Gastroesophageal sphincter (tissue), 4 donors: ENCODE data around the gene ZNF236. TPM values are rescaled to one million over a fixed set of nuclear protein-coding genes. Genes with fewer than 3 reads are reported as not detected.
"Not testable (repeated sequence)": the region's sequence is repeated elsewhere in the genome, so short reads cannot be mapped to it uniquely, and the experiment has no call there.

Experiments used
- ATAC-seq: fragments of 150-250 bp; one replicate; pipeline ENCODE4 v1.9.1; 2016; ENCODE audit warnings: mild to moderate bottlenecking, moderate library complexity
- H3K27ac ChIP-seq, 4 donors: fragments of 200-600 bp; sonication (generic) in 3 of 4; 1 replicate in 3 of 4; 2 replicates in 1 of 4; pipeline ENCODE4 v1.5.1; 2016 to 2019
- H3K27me3 ChIP-seq: fragments of 200-600 bp; sonication (generic); one replicate; pipeline ENCODE4 v1.5.1; 2019
- H3K36me3 ChIP-seq, 2 donors: fragments of 200-600 bp; sonication (generic); one replicate each; pipeline ENCODE4 v1.5.1; 2019; ENCODE audit warnings: control low read depth in 1 of 2
- H3K4me1 ChIP-seq, 3 donors: fragments of 200-600 bp; sonication (generic); 1 replicate in 2 of 3; 2 replicates in 1 of 3; pipeline ENCODE4 v1.5.1; 2016 to 2019; ENCODE audit warnings: control low read depth in 2 of 3
- H3K4me3 ChIP-seq, 2 donors: fragments of 200-600 bp; sonication (generic); one replicate each; pipeline ENCODE4 v1.5.1; 2019; ENCODE audit warnings: mild to moderate bottlenecking in 1 of 2, moderate library complexity in 1 of 2
- H3K9me3 ChIP-seq, 3 donors: fragments of 200-600 bp; sonication (generic); one replicate each; pipeline ENCODE4 v1.5.1; 2017 to 2019; ENCODE audit warnings: control low read depth in 2 of 3
- EP300 ChIP-seq: sonication (generic); formaldehyde crosslinking; IDR thresholded peaks from one replicate; pipeline ENCODE4 v1.6.1; 2017; ENCODE audit warnings: antibody characterized with exemption, mild to moderate bottlenecking
- POLR2A ChIP-seq, 2 donors: fragments of 450-650 bp; IDR thresholded peaks; one replicate each; pipeline ENCODE4 v1.6.1; 2017; ENCODE audit warnings: antibody characterized with exemption in 2 of 2, mild to moderate bottlenecking in 2 of 2, moderate library complexity in 1 of 2
- POLR2AphosphoS5 ChIP-seq: sonication (generic); formaldehyde crosslinking; IDR thresholded peaks from one replicate; pipeline ENCODE4 v1.6.1; 2017; ENCODE audit warnings: antibody characterized with exemption
- WGBS, 2 donors: methylation state at CpG; one replicate each; pipeline ENCODE4 v1.1.5; 2018; ENCODE audit warnings: low coverage in 1 of 2; 5-methylcytosine and 5-hydroxymethylcytosine counted together
- total RNA-seq, 4 donors: library from RNA; depleted of rRNA; stranded (reverse); fragments of >200 nt; gene quantifications; one replicate each; pipeline ENCODE4 v1.1.0, GENCODE V29; 2016
- TF ChIP-seq, protein P1 (sequence below), 4 experiments: fragments of 200-600 bp in 2 of 4; fragments of 450-650 bp in 2 of 4; sonication (generic) in 1 of 4; IDR thresholded peaks; one replicate each; pipeline ENCODE4 v1.5.1; 2017 to 2019; ENCODE audit warnings: antibody characterized with exemption in 4 of 4, mild to moderate bottlenecking in 2 of 4, moderate library complexity in 2 of 4

Gene ZNF236
- total RNA-seq, 4 donors from 2014 or later = 8.5 to 26.8 (median 16.8) TPM

DNA sequence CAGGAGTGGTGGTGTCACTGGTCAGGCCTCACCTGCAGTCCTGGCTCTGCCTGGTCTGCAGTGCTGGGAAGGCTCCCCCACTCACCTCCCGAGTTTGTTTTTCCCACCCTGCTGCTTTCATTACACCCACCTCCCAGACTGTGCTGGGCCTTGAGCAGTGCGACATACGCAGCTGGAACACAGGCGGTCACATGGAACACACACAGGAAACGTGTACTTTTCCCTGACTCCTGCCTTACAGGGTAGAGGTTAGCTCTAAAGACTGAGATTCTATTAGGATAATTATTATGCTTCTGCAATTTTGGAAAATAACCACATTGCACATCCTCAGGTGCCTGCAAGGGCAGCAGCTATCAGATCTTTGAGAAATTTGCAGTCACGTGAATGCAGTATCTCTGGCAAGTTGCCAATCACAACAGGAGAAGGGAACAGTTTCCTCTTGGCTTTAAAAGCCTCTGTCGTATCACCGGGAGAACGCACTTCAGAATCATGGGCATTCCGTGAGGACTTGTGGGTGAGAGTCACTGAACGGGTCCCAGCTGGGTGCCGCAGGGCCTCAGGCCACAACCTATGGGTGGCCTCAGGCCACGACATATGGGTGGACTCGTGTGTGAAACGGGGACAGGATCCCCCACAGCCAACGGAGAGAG is 136.5 kb downstream of the ZNF236 start:
- 46 to 56% methylated on average over 3 of the region's 16 CpGs for WGBS, 2 donors
- TF ChIP-seq POLR2A (IDR thresholded peaks at IDR 0.05) (no peak), POLR2AphosphoS5 (no peak), EP300 (no peak)
- TF ChIP-seq, protein P1, sequence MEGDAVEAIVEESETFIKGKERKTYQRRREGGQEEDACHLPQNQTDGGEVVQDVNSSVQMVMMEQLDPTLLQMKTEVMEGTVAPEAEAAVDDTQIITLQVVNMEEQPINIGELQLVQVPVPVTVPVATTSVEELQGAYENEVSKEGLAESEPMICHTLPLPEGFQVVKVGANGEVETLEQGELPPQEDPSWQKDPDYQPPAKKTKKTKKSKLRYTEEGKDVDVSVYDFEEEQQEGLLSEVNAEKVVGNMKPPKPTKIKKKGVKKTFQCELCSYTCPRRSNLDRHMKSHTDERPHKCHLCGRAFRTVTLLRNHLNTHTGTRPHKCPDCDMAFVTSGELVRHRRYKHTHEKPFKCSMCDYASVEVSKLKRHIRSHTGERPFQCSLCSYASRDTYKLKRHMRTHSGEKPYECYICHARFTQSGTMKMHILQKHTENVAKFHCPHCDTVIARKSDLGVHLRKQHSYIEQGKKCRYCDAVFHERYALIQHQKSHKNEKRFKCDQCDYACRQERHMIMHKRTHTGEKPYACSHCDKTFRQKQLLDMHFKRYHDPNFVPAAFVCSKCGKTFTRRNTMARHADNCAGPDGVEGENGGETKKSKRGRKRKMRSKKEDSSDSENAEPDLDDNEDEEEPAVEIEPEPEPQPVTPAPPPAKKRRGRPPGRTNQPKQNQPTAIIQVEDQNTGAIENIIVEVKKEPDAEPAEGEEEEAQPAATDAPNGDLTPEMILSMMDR (IDR thresholded peaks at IDR 0.05) = no peak
- no peaks in the 10 kb centered on the region for H3K27me3 ChIP-seq
- H3K36me3 ChIP-seq = peaks cover 0 to 69% of the 10 kb centered on the region in 2 donors
- no peak overlapping the region for H3K4me3 ChIP-seq
- H3K9me3 ChIP-seq = no peaks in the 10 kb centered on the region
- ATAC-seq = peak; percentile 33
- H3K27ac ChIP-seq = no peak overlapping the region
- H3K4me1 ChIP-seq = peaks cover 0 to 18% (median 0%) of the 10 kb centered on the region in 3 donors

GRCh38 chr18:76959605-76960004 is 137.2 kb downstream of the ZNF236 start:
- Histone ChIP-seq H3K4me1 (peaks cover 0 to 13% (median 0%) of the 10 kb centered on the region in 3 donors), H3K36me3 (peaks cover 0 to 69% of the 10 kb centered on the region in 2 donors), H3K27ac (no peak overlapping the region), H3K4me3 (no peak overlapping the region), H3K27me3 (no peaks in the 10 kb centered on the region), H3K9me3 (no peaks in the 10 kb centered on the region)
- ATAC-seq = no peak
- 62 to 86% methylated on average over 3 to 4 of the region's 8 CpGs for WGBS, 2 donors
- TF ChIP-seq, protein P1 (IDR thresholded peaks at IDR 0.05) = no peak
- TF ChIP-seq POLR2A (IDR thresholded peaks at IDR 0.05) (no peak), POLR2AphosphoS5 (no peak), EP300 (no peak)

DNA sequence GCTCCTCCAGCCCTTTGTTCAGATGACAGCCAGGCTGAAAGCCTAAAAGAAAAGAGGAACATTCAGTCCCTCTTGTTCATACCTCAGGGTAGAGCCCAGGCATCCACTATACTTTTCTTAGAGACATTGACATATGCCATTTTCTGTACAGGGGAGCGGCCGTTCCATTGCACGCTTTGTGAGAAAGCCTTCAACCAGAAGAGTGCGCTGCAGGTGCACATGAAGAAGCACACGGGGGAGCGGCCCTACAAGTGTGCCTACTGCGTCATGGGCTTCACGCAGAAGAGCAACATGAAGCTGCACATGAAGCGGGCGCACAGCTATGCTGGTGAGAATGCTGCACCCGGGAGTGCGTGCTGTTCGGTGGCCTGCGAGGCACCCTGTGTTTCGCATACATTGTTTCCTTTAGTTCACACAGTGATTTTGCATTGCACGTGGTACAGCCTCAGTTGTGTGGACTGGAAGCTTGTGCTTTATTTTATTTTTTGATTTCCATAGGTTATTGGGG is 138.2 kb downstream of the ZNF236 start:
- TF ChIP-seq, protein P1 (IDR thresholded peaks at IDR 0.05) = no peak
- no peak for TF ChIP-seq POLR2A (IDR thresholded peaks at IDR 0.05)
- no peaks in the 10 kb centered on the region for H3K9me3 ChIP-seq
- H3K27me3 ChIP-seq = no peaks in the 10 kb centered on the region
- WGBS, 2 donors = 89 to 100% methylated on average over 2 to 11 of the region's 16 CpGs
- H3K4me3 ChIP-seq = no peak overlapping the region
- no peak for ATAC-seq
- peaks cover 0 to 70% of the 10 kb centered on the region in 2 donors for H3K36me3 ChIP-seq
- no peak overlapping the region for H3K27ac ChIP-seq
- H3K4me1 ChIP-seq = peaks cover 0 to 13% (median 0%) of the 10 kb centered on the region in 3 donors

DNA sequence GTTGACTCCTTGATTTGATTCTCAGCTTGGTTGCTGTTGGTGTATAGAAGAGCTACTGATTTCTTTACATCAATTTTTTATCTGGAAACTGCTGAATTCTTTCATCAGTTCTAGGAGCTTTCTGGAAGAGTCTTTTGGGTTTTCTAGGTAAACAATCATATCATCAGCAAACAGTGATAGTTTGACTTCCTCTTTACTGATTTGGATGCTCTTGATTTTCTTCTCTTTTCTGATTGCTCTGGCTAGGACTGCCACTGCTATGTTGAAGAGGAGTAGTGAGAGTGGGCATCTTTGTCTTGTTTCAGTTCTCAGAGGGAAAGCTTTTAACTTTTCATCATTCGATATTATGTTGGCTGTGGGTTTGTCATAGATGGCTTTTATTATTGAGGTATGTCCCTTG is 140.5 kb downstream of the ZNF236 start:
- Histone ChIP-seq H3K36me3 (peaks cover 0 to 58% of the 10 kb centered on the region in 2 donors), H3K27me3 (no peaks in the 10 kb centered on the region), H3K4me3 (no peak overlapping the region), H3K27ac (no peak overlapping the region), H3K4me1 (peaks cover 0 to 13% (median 0%) of the 10 kb centered on the region in 3 donors), H3K9me3 (no peaks in the 10 kb centered on the region)
- 93 to 100% methylated on average over 1 of the region's 1 CpG for WGBS, 2 donors
- TF ChIP-seq POLR2AphosphoS5 (no peak), EP300 (no peak), POLR2A (IDR thresholded peaks at IDR 0.05) (no peak)
- TF ChIP-seq, protein P1 (IDR thresholded peaks at IDR 0.05) = no peak
- ATAC-seq = no peak

- Histone ChIP-seq H3K27ac (no peak overlapping the region), H3K4me1 (peaks cover 0 to 3% (median 0%) of the 10 kb centered on the region in 3 donors), H3K27me3 (no peaks in the 10 kb centered on the region), H3K4me3 (no peak overlapping the region), H3K36me3 (peaks cover 0 to 58% of the 10 kb centered on the region in 2 donors), H3K9me3 (no peaks in the 10 kb centered on the region)
- TF ChIP-seq, protein P1 (IDR thresholded peaks at IDR 0.05) = no peak
- TF ChIP-seq POLR2AphosphoS5 = no peak
- TF ChIP-seq POLR2A (IDR thresholded peaks at IDR 0.05) = no peak
- no peak for TF ChIP-seq EP300
- no peak for ATAC-seq
- 91 to 100% methylated on average over 2 of the region's 2 CpGs for WGBS, 2 donors
Measured at GRCh38 chr18:76963936-76964335, 141.6 kb downstream of the ZNF236 start.

GRCh38 chr18:76965555-76966151 is 143.3 kb downstream of the ZNF236 start:
- WGBS, 2 donors = 100% methylated on average over 2 to 3 of the region's 11 CpGs
- not testable (repeated sequence) for H3K4me1 ChIP-seq, H3K27ac ChIP-seq, ATAC-seq, H3K9me3 ChIP-seq, H3K27me3 ChIP-seq, H3K4me3 ChIP-seq
- H3K36me3 ChIP-seq = peaks cover 0 to 46% of the 10 kb centered on the region in 2 donors

- not testable (repeated sequence) for H3K9me3 ChIP-seq, ATAC-seq, H3K4me1 ChIP-seq, H3K27me3 ChIP-seq, H3K27ac ChIP-seq, H3K4me3 ChIP-seq
- peaks cover 0 to 37% of the 10 kb centered on the region in 2 donors for H3K36me3 ChIP-seq
Measured at GRCh38 chr18:76967299-76967698, 144.9 kb downstream of the ZNF236 start.
